Fibroblast of lung (primary cell): ENCODE measurements around the gene COL27A1. TPM values are rescaled to one million over a fixed set of nuclear protein-coding genes. Genes with fewer than 3 reads are reported as not detected.

Experiments
- DNase-seq, 2 donors: peaks; one replicate each; pipeline versions ENCODE4 v3.0.0 to v3.0.0-alpha.2; 2010; ENCODE audit warnings: low read depth in 2 of 2
- H2AFZ ChIP-seq: 2 replicates; pipeline ENCODE4 v1.5.1; 2012; ENCODE audit warnings: low read length, control low read depth, inconsistent platforms
- H3K27ac ChIP-seq: 2 replicates; pipeline ENCODE4 v1.5.1; 2011; ENCODE audit warnings: low read length, control low read depth; ENCODE audit not compliant: insufficient read depth
- H3K27me3 ChIP-seq: 2 replicates; pipeline ENCODE4 v1.5.1; 2011; ENCODE audit warnings: mild to moderate bottlenecking, low read length; ENCODE audit not compliant: control insufficient read depth, insufficient read depth
- H3K36me3 ChIP-seq: 2 replicates; pipeline ENCODE4 v1.5.1; 2011; ENCODE audit warnings: low read length; ENCODE audit not compliant: control insufficient read depth, insufficient read depth
- H3K4me1 ChIP-seq: 2 replicates; pipeline ENCODE4 v1.5.1; 2011; ENCODE audit warnings: low read length; ENCODE audit not compliant: control insufficient read depth, insufficient read depth; ENCODE audit errors: extremely low read depth
- H3K4me2 ChIP-seq: 2 replicates; pipeline ENCODE4 v1.5.1; 2011; ENCODE audit warnings: low read length, control low read depth; ENCODE audit not compliant: insufficient read depth; ENCODE audit errors: extremely low read depth
- H3K4me3 ChIP-seq, 4 experiments: fragments of 200-600 bp in 1 of 4; sonication (generic) in 1 of 4; replicated peaks in 1 of 4; 2 replicates each; pipeline ENCODE4 v1.5.1; 2011 to 2016; ENCODE audit warnings: low read length in 4 of 4, low read depth in 3 of 4, mild to moderate bottlenecking in 3 of 4, control low read depth in 2 of 4, inconsistent platforms in 1 of 4, mixed read lengths in 1 of 4; ENCODE audit not compliant: insufficient read depth in 1 of 4; ENCODE audit errors: control extremely low read depth in 1 of 4
- H3K79me2 ChIP-seq: 2 replicates; pipeline ENCODE4 v1.5.1; 2012; ENCODE audit warnings: mild to moderate bottlenecking, low read length, inconsistent platforms; ENCODE audit not compliant: control insufficient read depth, insufficient read depth
- H3K9ac ChIP-seq: 2 replicates; pipeline ENCODE4 v1.5.1; 2011; ENCODE audit warnings: mild to moderate bottlenecking, low read length, control low read depth; ENCODE audit not compliant: insufficient read depth
- H3K9me3 ChIP-seq: 2 replicates; pipeline ENCODE4 v1.5.1; 2012; ENCODE audit warnings: low read depth, low read length; ENCODE audit not compliant: control insufficient read depth, insufficient read depth
- H4K20me1 ChIP-seq: 2 replicates; pipeline ENCODE4 v1.5.1; 2011; ENCODE audit warnings: low read length; ENCODE audit not compliant: control insufficient read depth, insufficient read depth; ENCODE audit errors: extremely low read depth
- EZH2 ChIP-seq: IDR thresholded peaks from 2 replicates; pipeline ENCODE4 v1.5.1; 2012; ENCODE audit warnings: low read length, control low read depth, mild to moderate bottlenecking; ENCODE audit errors: missing control alignments
- polyA plus RNA-seq, 2 donors: library from polyadenylated mRNA; depleted of rRNA in 1 of 2; stranded (reverse) in 1 of 2; unstranded in 1 of 2; fragments of >200 nt; gene quantifications; 2 replicates each; pipeline ENCODE4 v1.2.1, GENCODE V29; 2011 to 2012; ENCODE audit warnings: missing spikeins in 1 of 2
- total RNA-seq: library from RNA; depleted of rRNA; stranded (reverse); fragments of >200 nt; gene quantifications from 2 replicates; pipeline ENCODE4 v1.2.1, GENCODE V29; 2014
- TF ChIP-seq, protein P1 (sequence below), 2 donors: IDR thresholded peaks in 1 of 2; conservative IDR thresholded peaks in 1 of 2; 1 replicate in 1 of 2; 2 replicates in 1 of 2; pipeline ENCODE4 v1.5.1; 2011 to 2012; ENCODE audit warnings: low read length in 2 of 2, control low read depth in 1 of 2, inconsistent platforms in 1 of 2, low read depth in 1 of 2, mild to moderate bottlenecking in 1 of 2

The COL27A1 gene
- total and polyA plus RNA-seq, 2 donors (not counting 1 experiment from before 2014, with no cell fraction given): 2.4 to 5.4 TPM

DNA sequence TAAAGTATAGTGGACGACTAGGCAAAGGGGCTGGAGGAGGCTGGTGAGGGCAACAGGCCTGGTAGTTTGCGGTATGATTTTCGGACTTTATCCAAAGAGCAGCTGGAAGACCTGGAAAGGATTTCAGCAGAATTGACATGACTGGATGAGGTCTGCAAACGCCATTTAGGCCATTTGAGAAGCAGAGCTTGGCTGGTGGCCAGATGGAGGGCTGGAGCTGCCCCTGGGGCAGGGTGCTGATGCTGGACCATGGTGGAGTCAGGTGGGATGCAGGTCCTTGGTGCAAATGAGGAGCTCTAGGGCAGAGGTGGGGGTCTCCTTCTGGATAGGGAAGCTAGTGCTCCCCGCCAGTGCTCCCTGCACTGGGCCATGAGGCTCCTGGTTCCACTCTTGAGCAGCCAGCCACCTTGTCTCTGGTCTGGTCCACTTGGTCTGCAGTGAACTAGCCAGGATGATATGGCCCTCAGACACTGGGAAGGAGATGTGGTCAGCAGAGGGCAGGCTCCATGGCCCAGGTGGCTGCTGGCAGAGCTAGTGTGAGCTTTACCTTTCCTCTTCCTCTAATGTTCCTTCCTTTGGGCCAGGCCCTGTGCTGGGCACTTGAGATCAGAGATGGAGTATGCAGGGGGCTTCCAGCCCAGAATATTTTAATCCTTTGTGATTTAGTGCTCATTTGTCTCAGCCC is 31.4 kb downstream of the COL27A1 start:
- peaks cover 1% of the 10 kb centered on the region for H3K36me3 ChIP-seq
- no peaks in the 10 kb centered on the region for H4K20me1 ChIP-seq
- H3K4me1 ChIP-seq: no peaks in the 10 kb centered on the region
- DNase-seq: no peak
- no peaks in the 10 kb centered on the region for H3K27me3 ChIP-seq
- H3K9me3 ChIP-seq: no peaks in the 10 kb centered on the region
- no peak overlapping the region for H3K4me2 ChIP-seq
- H3K27ac ChIP-seq: no peak overlapping the region
- no peak overlapping the region for H3K4me3 ChIP-seq
- no peak for TF ChIP-seq EZH2
- TF ChIP-seq, protein P1, sequence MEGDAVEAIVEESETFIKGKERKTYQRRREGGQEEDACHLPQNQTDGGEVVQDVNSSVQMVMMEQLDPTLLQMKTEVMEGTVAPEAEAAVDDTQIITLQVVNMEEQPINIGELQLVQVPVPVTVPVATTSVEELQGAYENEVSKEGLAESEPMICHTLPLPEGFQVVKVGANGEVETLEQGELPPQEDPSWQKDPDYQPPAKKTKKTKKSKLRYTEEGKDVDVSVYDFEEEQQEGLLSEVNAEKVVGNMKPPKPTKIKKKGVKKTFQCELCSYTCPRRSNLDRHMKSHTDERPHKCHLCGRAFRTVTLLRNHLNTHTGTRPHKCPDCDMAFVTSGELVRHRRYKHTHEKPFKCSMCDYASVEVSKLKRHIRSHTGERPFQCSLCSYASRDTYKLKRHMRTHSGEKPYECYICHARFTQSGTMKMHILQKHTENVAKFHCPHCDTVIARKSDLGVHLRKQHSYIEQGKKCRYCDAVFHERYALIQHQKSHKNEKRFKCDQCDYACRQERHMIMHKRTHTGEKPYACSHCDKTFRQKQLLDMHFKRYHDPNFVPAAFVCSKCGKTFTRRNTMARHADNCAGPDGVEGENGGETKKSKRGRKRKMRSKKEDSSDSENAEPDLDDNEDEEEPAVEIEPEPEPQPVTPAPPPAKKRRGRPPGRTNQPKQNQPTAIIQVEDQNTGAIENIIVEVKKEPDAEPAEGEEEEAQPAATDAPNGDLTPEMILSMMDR (conservative IDR thresholded peaks at IDR 0.05 in 1 of 2, IDR thresholded peaks at IDR 0.05 in 1 of 2; ENCODE audit: low read depth in 1 of 2, low read length in 2 of 2): no peak
- no peak overlapping the region for H3K9ac ChIP-seq
- H2AFZ ChIP-seq: no peak overlapping the region
- no peaks in the 10 kb centered on the region for H3K79me2 ChIP-seq

DNA sequence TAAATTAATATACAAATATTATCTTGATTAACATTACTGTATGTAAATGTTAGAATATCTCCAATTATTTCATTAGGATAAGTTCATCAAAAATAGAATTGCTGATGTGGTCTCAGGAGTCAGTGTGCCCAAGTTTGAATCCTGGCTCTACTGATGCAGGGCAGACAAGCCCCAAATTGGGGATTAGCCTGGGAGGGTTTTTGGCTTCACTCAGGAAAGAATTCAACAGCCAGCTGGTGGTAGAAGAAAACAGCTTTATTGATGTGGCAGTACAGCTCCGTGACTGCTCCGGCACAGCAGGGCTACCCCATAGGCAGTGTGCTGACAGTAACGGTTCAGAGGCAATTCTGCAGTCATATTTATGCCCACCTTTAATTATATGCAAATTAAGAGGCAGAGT is 32.5 kb downstream of the COL27A1 start:
- TF ChIP-seq EZH2: no peak
- TF ChIP-seq, protein P1 (conservative IDR thresholded peaks at IDR 0.05 in 1 of 2, IDR thresholded peaks at IDR 0.05 in 1 of 2; ENCODE audit: low read depth in 1 of 2, low read length in 2 of 2): no peak
- Histone ChIP-seq H3K9me3 (no peaks in the 10 kb centered on the region), H3K4me3 (no peak overlapping the region), H3K9ac (no peak overlapping the region), H3K27me3 (no peaks in the 10 kb centered on the region), H3K4me2 (no peak overlapping the region), H3K79me2 (no peaks in the 10 kb centered on the region), H4K20me1 (no peaks in the 10 kb centered on the region), H3K36me3 (no peaks in the 10 kb centered on the region), H3K4me1 (no peaks in the 10 kb centered on the region), H3K27ac (no peak overlapping the region), H2AFZ (no peak overlapping the region)
- DNase-seq: no peak

DNA sequence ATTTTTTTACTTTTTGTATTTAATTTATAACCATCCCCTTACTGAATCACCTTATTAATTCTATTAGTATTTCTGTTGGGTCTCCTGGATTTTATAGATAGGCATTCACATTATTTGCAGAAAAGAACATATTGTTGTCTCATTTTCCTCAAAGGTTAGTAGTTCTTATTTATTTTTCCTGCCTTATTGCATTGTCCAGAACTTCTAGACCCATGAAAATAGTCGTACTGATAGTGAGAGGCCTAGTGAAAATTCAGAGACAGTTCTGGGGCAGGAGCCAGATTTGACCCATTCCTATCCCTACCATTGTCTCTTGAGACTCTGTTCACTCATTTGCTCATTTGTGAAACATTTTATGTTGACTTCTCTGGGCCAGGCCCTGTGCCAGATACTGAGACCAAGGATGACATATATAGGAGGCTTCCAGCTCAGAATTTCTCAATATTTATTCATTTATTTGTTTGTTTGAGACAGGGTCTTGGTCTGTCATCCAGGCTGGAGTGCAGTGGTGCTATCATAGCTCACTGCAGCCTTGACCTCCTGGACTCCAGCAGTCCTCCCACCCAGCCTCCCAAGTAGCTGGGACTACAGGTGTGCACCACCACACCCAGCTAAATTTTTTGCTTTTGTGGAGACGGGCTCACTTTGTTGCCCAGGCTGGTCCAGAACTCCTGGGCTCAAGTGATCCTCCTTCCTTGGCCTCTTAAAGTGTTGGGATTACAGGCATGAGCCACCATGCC is 34.7 kb downstream of the COL27A1 start:
- Histone ChIP-seq H2AFZ (no peak overlapping the region), H3K4me3 (no peak overlapping the region), H3K4me2 (no peak overlapping the region), H3K27ac (no peak overlapping the region), H4K20me1 (no peaks in the 10 kb centered on the region), H3K9me3 (no peaks in the 10 kb centered on the region), H3K4me1 (no peaks in the 10 kb centered on the region), H3K9ac (no peak overlapping the region), H3K36me3 (no peaks in the 10 kb centered on the region), H3K27me3 (no peaks in the 10 kb centered on the region), H3K79me2 (no peaks in the 10 kb centered on the region)
- no peak for DNase-seq
- TF ChIP-seq, protein P1 (conservative IDR thresholded peaks at IDR 0.05 in 1 of 2, IDR thresholded peaks at IDR 0.05 in 1 of 2; ENCODE audit: low read depth in 1 of 2, low read length in 2 of 2): no peak
